Stimulated activated CD8-positive, alpha-beta memory T cell treated with anti-CD3 and anti-CD28 coated beads, Interleukin-4, amount 100 ng/mL, for 1 hour (primary cell): ENCODE data around the gene ZNF440.

Experiments
- DNase-seq, 2 donors: peaks; one replicate each; pipeline ENCODE4 v3.0.0-alpha.2; 2020; ENCODE audit warnings: low read depth in 2 of 2, low spot score in 1 of 2

The ZNF440 gene

GRCh38 chr19:11882606-11883005 lies 68.5 kb downstream of the ZNF440 start:
- no peak for DNase-seq
